Breast epithelium (tissue), 4 donors: ENCODE data around the gene CSNK1D. TPM values are rescaled to one million over a fixed set of nuclear protein-coding genes. Genes with fewer than 3 reads are reported as not detected.

Source experiments
- DNase-seq, 2 donors: peaks; one replicate each; pipeline ENCODE4 v3.0.0-alpha.2; 2019; ENCODE audit warnings: low spot score in 2 of 2
- H3K27ac ChIP-seq, 2 donors: fragments of 200-600 bp; sonication (generic) in 1 of 2; one replicate each; pipeline ENCODE4 v1.5.1; 2016 to 2019; ENCODE audit warnings: mild to moderate bottlenecking in 1 of 2
- H3K27me3 ChIP-seq, 2 donors: fragments of 200-600 bp; sonication (generic) in 1 of 2; one replicate each; pipeline versions ENCODE4 v1.5.1 to v1.6.0; 2017 to 2019; ENCODE audit warnings: control low read depth in 1 of 2, mild to moderate bottlenecking in 1 of 2
- H3K36me3 ChIP-seq: fragments of 200-600 bp; one replicate; pipeline ENCODE4 v1.5.1; 2019
- H3K4me1 ChIP-seq, 2 donors: fragments of 200-600 bp; sonication (generic); one replicate each; pipeline ENCODE4 v1.5.1; 2016 to 2019; ENCODE audit warnings: control low read depth in 1 of 2
- H3K4me3 ChIP-seq, 3 donors: fragments of 200-600 bp; sonication (generic); 1 replicate in 2 of 3; 2 replicates in 1 of 3; pipeline ENCODE4 v1.5.1; 2016 to 2019; ENCODE audit warnings: mild to moderate bottlenecking in 3 of 3, moderate library complexity in 2 of 3
- H3K9me3 ChIP-seq, 2 donors: fragments of 200-600 bp; sonication (generic) in 1 of 2; one replicate each; pipeline ENCODE4 v1.5.1; 2016 to 2019; ENCODE audit warnings: control low read depth in 1 of 2
- CTCF ChIP-seq, 3 donors: fragments of 450-650 bp; IDR thresholded peaks; one replicate each; pipeline ENCODE4 v1.5.1; 2016 to 2017; ENCODE audit warnings: antibody characterized with exemption in 3 of 3, mild to moderate bottlenecking in 3 of 3, moderate library complexity in 3 of 3
- POLR2A ChIP-seq: fragments of 450-650 bp; IDR thresholded peaks from one replicate; pipeline ENCODE4 v1.6.1; 2016; ENCODE audit warnings: antibody characterized with exemption, mild to moderate bottlenecking, moderate library complexity
- POLR2AphosphoS5 ChIP-seq, 3 donors: sonication (generic); formaldehyde crosslinking; IDR thresholded peaks; one replicate each; pipeline ENCODE4 v1.6.1; 2017; ENCODE audit warnings: antibody characterized with exemption in 3 of 3
- intact Hi-C: fragments of 100-400 bp; cut with DNase I; formaldehyde crosslinking; loops from one replicate; pipeline ENCODE4 v1.15.1; 2023; ENCODE audit warnings: low total_unique reads
- total RNA-seq, 3 donors: library from RNA; depleted of rRNA; stranded (reverse); fragments of >200 nt; gene quantifications; one replicate each; pipeline ENCODE4 v1.1.0, GENCODE V29; 2016

Gene CSNK1D
- total RNA-seq, 3 donors from 2014 or later: 50.7 to 85.9 (median 75.2) TPM

- Histone ChIP-seq H3K4me3 (no peak overlapping the region), H3K9me3 (no peaks in the 10 kb centered on the region), H3K27ac (no peak overlapping the region), H3K4me1 (peaks cover 11 to 15% of the 10 kb centered on the region in 2 donors), H3K36me3 (no peaks in the 10 kb centered on the region), H3K27me3 (no peaks in the 10 kb centered on the region)
- TF ChIP-seq CTCF (IDR thresholded peaks at IDR 0.05): no peak
- no peak for TF ChIP-seq POLR2A
- no peak for TF ChIP-seq POLR2AphosphoS5 (IDR thresholded peaks at IDR 0.05)
- DNase-seq: no peak
- intact Hi-C loops: no loop called here
Measured at GRCh38 chr17:82278786-82279391, 5.4 kb upstream of the CSNK1D start.

- Histone ChIP-seq H3K27me3 (no peaks in the 10 kb centered on the region), H3K4me3 (no peak overlapping the region), H3K27ac (no peak overlapping the region), H3K36me3 (no peaks in the 10 kb centered on the region), H3K9me3 (no peaks in the 10 kb centered on the region), H3K4me1 (peaks cover 12 to 15% of the 10 kb centered on the region in 2 donors)
- DNase-seq: no peak
- TF ChIP-seq POLR2A: no peak
- TF ChIP-seq POLR2AphosphoS5 (IDR thresholded peaks at IDR 0.05): no peak
- TF ChIP-seq CTCF (IDR thresholded peaks at IDR 0.05): no peak
- intact Hi-C loops: no loop called here
Measured at GRCh38 chr17:82278308-82278707, 4.8 kb upstream of the CSNK1D start.

GRCh38 chr17:82277851-82278250 lies 4.4 kb upstream of the CSNK1D start:
- no peak for TF ChIP-seq CTCF (IDR thresholded peaks at IDR 0.05)
- TF ChIP-seq POLR2A: no peak
- TF ChIP-seq POLR2AphosphoS5 (IDR thresholded peaks at IDR 0.05): no peak
- Histone ChIP-seq H3K4me3 (no peak overlapping the region), H3K27me3 (no peaks in the 10 kb centered on the region), H3K4me1 (peaks cover 11 to 12% of the 10 kb centered on the region in 2 donors), H3K27ac (no peak overlapping the region), H3K36me3 (no peaks in the 10 kb centered on the region), H3K9me3 (no peaks in the 10 kb centered on the region)
- no peak for DNase-seq
- intact Hi-C loops: no loop called here

GRCh38 chr17:82276938-82277337 lies 3.4 kb upstream of the CSNK1D start:
- no peak for DNase-seq
- Histone ChIP-seq H3K27me3 (no peaks in the 10 kb centered on the region), H3K4me1 (peaks cover 9 to 15% of the 10 kb centered on the region in 2 donors), H3K4me3 (no peak overlapping the region), H3K36me3 (no peaks in the 10 kb centered on the region), H3K27ac (no peak overlapping the region), H3K9me3 (no peaks in the 10 kb centered on the region)
- no peak for TF ChIP-seq POLR2A
- no peak for TF ChIP-seq CTCF (IDR thresholded peaks at IDR 0.05)
- no peak for TF ChIP-seq POLR2AphosphoS5 (IDR thresholded peaks at IDR 0.05)
- intact Hi-C loops: no loop called here

GRCh38 chr17:82275326-82275725 lies 1.8 kb upstream of the CSNK1D start:
- no peak for DNase-seq
- no peaks in the 10 kb centered on the region for H3K27me3 ChIP-seq
- TF ChIP-seq CTCF (IDR thresholded peaks at IDR 0.05): no peak
- TF ChIP-seq POLR2A: no peak
- TF ChIP-seq POLR2AphosphoS5 (IDR thresholded peaks at IDR 0.05): no peak
- H3K36me3 ChIP-seq: no peaks in the 10 kb centered on the region
- intact Hi-C loops: no loop called here
- H3K9me3 ChIP-seq: no peaks in the 10 kb centered on the region
- peaks cover 13 to 23% of the 10 kb centered on the region in 2 donors for H3K4me1 ChIP-seq
- no peak overlapping the region for H3K4me3 ChIP-seq
- H3K27ac ChIP-seq: no peak overlapping the region
